Transverse colon (tissue), 4 donors: ENCODE data around the gene SNAI3. TPM values are rescaled to one million over a fixed set of nuclear protein-coding genes. Genes with fewer than 3 reads are reported as not detected.

Source experiments
- DNase-seq: peaks from one replicate; pipeline ENCODE4 v3.0.0-alpha.2; 2019
- H3K27ac ChIP-seq, 4 donors: fragments of 200-600 bp; sonication (generic); 2 replicates each; pipeline ENCODE4 v1.5.1; 2016 to 2018; ENCODE audit warnings: inconsistent platforms in 4 of 4
- H3K27me3 ChIP-seq: fragments of 200-600 bp; sonication (generic); 2 replicates; pipeline ENCODE4 v1.5.1; 2017; ENCODE audit warnings: inconsistent platforms
- H3K36me3 ChIP-seq, 4 donors: fragments of 200-600 bp; sonication (generic); 2 replicates each; pipeline ENCODE4 v1.5.1; 2017 to 2019; ENCODE audit warnings: inconsistent platforms in 4 of 4
- H3K4me1 ChIP-seq, 4 donors: fragments of 200-600 bp; sonication (generic); 2 replicates each; pipeline ENCODE4 v1.5.1; 2017 to 2020; ENCODE audit warnings: inconsistent platforms in 4 of 4
- H3K4me3 ChIP-seq, 4 donors: fragments of 200-600 bp; sonication (generic); 1 replicate in 1 of 4; 2 replicates in 3 of 4; pipeline versions ENCODE4 v1.5.1 to v1.6.1; 2017 to 2019; ENCODE audit warnings: inconsistent platforms in 4 of 4
- H3K9me3 ChIP-seq, 2 donors: fragments of 200-600 bp; sonication (generic); 2 replicates each; pipeline ENCODE4 v1.5.1; 2017 to 2019; ENCODE audit warnings: inconsistent platforms in 2 of 2
- CTCF ChIP-seq, 5 experiments: fragments of 200-600 bp in 3 of 5; fragments of 450-650 bp in 2 of 5; sonication (generic) in 3 of 5; IDR thresholded peaks; 1 replicate in 2 of 5; 2 replicates in 3 of 5; pipeline ENCODE4 v1.5.1; 2016 to 2017; ENCODE audit warnings: antibody characterized with exemption in 5 of 5, inconsistent platforms in 3 of 5, mild to moderate bottlenecking in 2 of 5, moderate library complexity in 1 of 5
- EP300 ChIP-seq: sonication (generic); formaldehyde crosslinking; IDR thresholded peaks from one replicate; pipeline ENCODE4 v1.6.1; 2017; ENCODE audit warnings: antibody characterized with exemption, low read depth
- POLR2A ChIP-seq: fragments of 450-650 bp; IDR thresholded peaks from one replicate; pipeline ENCODE4 v1.6.1; 2016; ENCODE audit warnings: antibody characterized with exemption, mild to moderate bottlenecking, moderate library complexity
- POLR2AphosphoS5 ChIP-seq, 3 donors: sonication (generic); formaldehyde crosslinking; IDR thresholded peaks; one replicate each; pipeline ENCODE4 v1.6.1; 2016; ENCODE audit warnings: antibody characterized with exemption in 3 of 3
- WGBS, 2 donors: methylation state at CpG; one replicate each; pipeline ENCODE4 v1.1.5; 2018; ENCODE audit warnings: low coverage in 1 of 2; 5-methylcytosine and 5-hydroxymethylcytosine counted together
- in situ Hi-C, 4 donors: fragments of 200-750 bp; cut with MboI; loops; one replicate each; pipeline versions ENCODE4 v1.15.0 to v1.15.1; 2017; ENCODE audit warnings: low sequenced_read_pairs in 3 of 4, low pct_ligation_motif_present in 1 of 4, low pct_unique_long_range_greater_than_20kb in 1 of 4
- intact Hi-C: fragments of 100-400 bp; cut with DNase I; formaldehyde crosslinking; loops from one replicate; pipeline ENCODE4 v1.15.1; 2023; ENCODE audit warnings: low total_unique reads
- total RNA-seq, 4 donors: library from RNA; depleted of rRNA; stranded (reverse); fragments of >200 nt; gene quantifications; one replicate each; pipeline ENCODE4 v1.1.0, GENCODE V29; 2016

Gene SNAI3
- total RNA-seq, 4 donors from 2014 or later, result 0.27 to 2.9 (median 0.75) TPM; not detected in 1

- Histone ChIP-seq H3K9me3 (no peaks in the 10 kb centered on the region), H3K27me3 (no peaks in the 10 kb centered on the region), H3K4me3 (peak within 1 kb of the TSS; percentile 53 to 82 (median 69)), H3K4me1 (peaks cover 9 to 35% (median 23%) of the 10 kb centered on the region in 4 donors), H3K36me3 (peaks cover 0 to 7% (median 0%) of the 10 kb centered on the region in 4 donors), H3K27ac (peak within 1 kb of the TSS; percentile 85 to 89 (median 88))
- 0% methylated on average over 10 of the region's 41 CpGs; no CpG with 5 or more reads in 1 of the 2 donors for WGBS, 2 donors
- intact Hi-C loops, result no loop called here
- DNase-seq, result peak; percentile 91
- in situ Hi-C loops, result no loop called here
- TF ChIP-seq POLR2A (peak; percentile 76), CTCF (IDR thresholded peaks at IDR 0.05) (no peak), EP300 (no peak), POLR2AphosphoS5 (IDR thresholded peaks at IDR 0.05) (peak; percentile 72 to 92 (median 90))
Measured at GRCh38 chr16:88650749-88651275, 35.5 kb downstream of the SNAI3 start, which contains the start of gene CYBA. CYBA (minus strand) TSS chr16:88651053; CDS start chr16:88651013, 40 bp downstream.

- in situ Hi-C loops (no loop called here), intact Hi-C loops (no loop called here)
- Histone ChIP-seq H3K4me3 (peak overlapping the region; percentile 53 to 82 (median 69)), H3K4me1 (peaks cover 9 to 42% (median 25%) of the 10 kb centered on the region in 4 donors), H3K9me3 (no peaks in the 10 kb centered on the region), H3K36me3 (peaks cover 0 to 5% (median 0%) of the 10 kb centered on the region in 4 donors), H3K27me3 (no peaks in the 10 kb centered on the region), H3K27ac (peak overlapping the region; percentile 85 to 89 (median 88))
- peak; percentile 65 for DNase-seq
- 10% methylated on average over 33 of the region's 37 CpGs; no CpG with 5 or more reads in 1 of the 2 donors for WGBS, 2 donors
- TF ChIP-seq EP300, result no peak
- TF ChIP-seq POLR2AphosphoS5 (IDR thresholded peaks at IDR 0.05), result peak in 2 of 3 donors; percentile 29 to 31
- TF ChIP-seq CTCF (IDR thresholded peaks at IDR 0.05), result no peak
- TF ChIP-seq POLR2A, result peak; percentile 35
Measured at GRCh38 chr16:88649924-88650748, 36.2 kb downstream of the SNAI3 start.

GRCh38 chr16:88649195-88649923 lies 36.9 kb downstream of the SNAI3 start:
- no peaks in the 10 kb centered on the region for H3K36me3 ChIP-seq
- peak overlapping the region in 3 of 4 donors; percentile 53 to 73 (median 65) for H3K4me3 ChIP-seq
- H3K9me3 ChIP-seq, result no peaks in the 10 kb centered on the region
- peak; percentile 41 for DNase-seq
- H3K4me1 ChIP-seq, result peaks cover 9 to 44% (median 28%) of the 10 kb centered on the region in 4 donors
- H3K27me3 ChIP-seq, result no peaks in the 10 kb centered on the region
- TF ChIP-seq POLR2AphosphoS5 (IDR thresholded peaks at IDR 0.05), result no peak
- TF ChIP-seq CTCF (IDR thresholded peaks at IDR 0.05), result no peak
- TF ChIP-seq POLR2A, result no peak
- TF ChIP-seq EP300, result no peak
- in situ Hi-C loops (no loop called here), intact Hi-C loops (no loop called here)
- peak overlapping the region; percentile 85 to 89 (median 88) for H3K27ac ChIP-seq
- 43 to 68% methylated on average over 5 to 16 of the region's 20 CpGs for WGBS, 2 donors
